HG03025 (cell line): ENCODE measurements around the gene IL20RA.
"Not testable (repeated sequence)": the region's sequence is repeated elsewhere in the genome, so short reads cannot be mapped to it uniquely, and the experiment has no call there.

Experiments
- ATAC-seq: cut with Tn5 transposase; IDR thresholded peaks from one replicate; pipeline ENCODE4 v1.9.1; 2021; ENCODE audit warnings: mild to moderate bottlenecking, moderate library complexity; ENCODE audit not compliant: unreplicated experiment, low FRiP score

The IL20RA gene

GRCh38 chr6:136979206-136979605 lies 65.6 kb downstream of the IL20RA start:
- ATAC-seq = no peak

- no peak for ATAC-seq
Observed at GRCh38 chr6:136977075-136977474, 67.7 kb downstream of the IL20RA start.

- peak; percentile 84 for ATAC-seq
Observed at GRCh38 chr6:136975089-136975715, 69.6 kb downstream of the IL20RA start.

GRCh38 chr6:136973781-136974180 lies 71.0 kb downstream of the IL20RA start:
- not testable (repeated sequence) for ATAC-seq

GRCh38 chr6:136971609-136972008 lies 73.2 kb downstream of the IL20RA start:
- ATAC-seq = no peak

DNA sequence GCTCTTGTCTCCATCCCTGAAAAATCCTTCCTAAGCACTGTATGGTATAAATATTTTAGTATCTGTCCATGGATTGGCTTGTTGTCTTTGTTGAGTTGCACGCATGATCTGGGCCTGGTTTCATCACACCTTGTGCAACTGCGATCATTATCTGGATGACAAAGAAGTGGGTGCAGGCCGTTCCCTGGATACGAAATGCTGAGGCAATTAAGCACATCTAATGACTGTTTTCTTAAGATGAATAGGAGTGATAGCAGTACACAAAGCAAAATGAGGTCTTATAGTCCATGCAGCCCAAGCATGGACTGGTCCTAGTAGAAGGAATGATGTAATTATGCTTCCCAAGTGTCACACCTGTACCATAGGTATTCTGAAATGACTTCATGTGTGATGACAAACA lies 74.8 kb downstream of the IL20RA start:
- no peak for ATAC-seq

DNA sequence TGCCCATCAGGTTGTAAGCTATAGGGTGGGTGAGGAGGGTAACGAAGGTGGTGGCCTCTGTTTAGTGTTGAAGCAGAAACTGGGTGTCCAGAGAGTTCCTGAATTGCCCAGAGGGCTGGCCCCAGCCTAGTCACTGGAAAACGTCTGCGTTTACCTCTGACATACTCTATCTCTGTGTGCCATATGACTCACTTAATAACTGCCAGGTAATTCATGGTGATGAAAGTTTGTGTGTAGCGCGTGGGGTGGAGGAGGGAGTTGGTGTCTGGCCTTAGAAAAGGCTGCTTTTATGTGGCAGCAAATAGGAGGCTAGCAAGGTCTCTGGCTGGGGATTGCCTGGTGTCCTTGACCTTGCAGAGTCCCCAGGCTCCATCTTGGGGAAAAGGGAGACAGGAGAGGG lies 75.3 kb downstream of the IL20RA start:
- no peak for ATAC-seq

- ATAC-seq = no peak
Observed at GRCh38 chr6:136968837-136969236, 75.9 kb downstream of the IL20RA start.

- ATAC-seq = peak; percentile 85
Observed at GRCh38 chr6:136967876-136968752, 76.7 kb downstream of the IL20RA start.

DNA sequence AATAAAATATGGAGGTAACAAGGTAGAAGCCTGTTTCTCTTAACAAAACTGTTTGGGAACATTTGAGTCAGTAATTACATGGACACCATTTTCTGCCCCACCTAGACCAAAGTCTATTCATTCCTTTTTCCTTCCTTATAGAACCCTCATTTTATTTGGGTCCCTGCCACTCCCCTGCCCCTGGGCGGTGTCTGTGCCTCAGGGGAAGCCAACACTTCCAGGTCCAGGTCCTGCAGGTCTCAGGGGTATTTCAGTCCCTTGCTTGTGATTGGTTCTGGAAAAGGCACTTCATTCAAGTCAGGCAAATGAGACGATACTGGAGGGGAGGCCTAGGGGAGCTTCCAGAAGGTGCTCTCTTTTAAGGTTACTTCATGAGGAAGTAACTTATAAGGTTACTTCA lies 80.4 kb downstream of the IL20RA start:
- no peak for ATAC-seq

- no peak for ATAC-seq
Observed at GRCh38 chr6:136963259-136963658, 81.5 kb downstream of the IL20RA start.

DNA sequence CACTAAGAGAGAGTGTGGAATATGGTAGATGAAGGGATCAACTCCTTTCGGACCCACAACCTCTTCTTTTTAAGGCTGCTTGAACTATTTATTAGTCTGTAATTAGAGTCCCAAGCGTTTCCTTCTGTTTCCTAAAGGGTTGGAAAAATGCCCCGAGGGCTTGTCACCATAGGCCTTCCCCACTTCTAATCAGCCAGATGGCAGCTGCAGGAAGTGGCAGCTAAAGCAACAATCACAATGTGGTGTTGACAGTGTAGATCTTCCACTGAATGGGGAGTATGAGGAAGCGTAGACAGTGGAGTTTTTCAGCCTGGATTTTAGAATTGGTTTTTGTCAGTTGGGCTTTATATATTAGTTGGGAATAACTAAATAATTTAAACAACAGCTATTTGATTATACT lies 82.1 kb downstream of the IL20RA start:
- ATAC-seq = no peak

DNA sequence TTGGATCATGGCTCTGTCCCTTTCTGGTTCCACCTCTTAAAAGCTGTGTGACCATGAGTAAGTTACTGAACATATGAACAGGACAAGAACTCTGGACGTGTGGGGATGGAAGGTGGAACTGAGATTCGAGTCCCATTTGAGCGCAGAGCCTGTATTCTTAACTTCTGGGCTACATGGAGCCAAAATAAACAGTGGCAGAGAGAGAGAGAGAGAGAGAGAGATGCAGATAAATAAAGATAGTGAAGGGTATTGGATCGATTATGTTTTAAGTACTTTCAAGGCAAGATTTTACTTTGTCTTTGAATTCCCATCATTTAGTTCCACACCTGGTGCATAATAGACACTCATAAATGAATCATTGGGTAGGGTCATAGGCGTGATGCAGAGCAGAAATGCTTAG lies 82.9 kb downstream of the IL20RA start:
- no peak for ATAC-seq

- no peak for ATAC-seq
Observed at GRCh38 chr6:136960781-136961180, 84.0 kb downstream of the IL20RA start.

- ATAC-seq = not testable (repeated sequence)
Observed at GRCh38 chr6:136959935-136960334, 84.8 kb downstream of the IL20RA start.

GRCh38 chr6:136959471-136959891 lies 85.3 kb downstream of the IL20RA start:
- no peak for ATAC-seq

DNA sequence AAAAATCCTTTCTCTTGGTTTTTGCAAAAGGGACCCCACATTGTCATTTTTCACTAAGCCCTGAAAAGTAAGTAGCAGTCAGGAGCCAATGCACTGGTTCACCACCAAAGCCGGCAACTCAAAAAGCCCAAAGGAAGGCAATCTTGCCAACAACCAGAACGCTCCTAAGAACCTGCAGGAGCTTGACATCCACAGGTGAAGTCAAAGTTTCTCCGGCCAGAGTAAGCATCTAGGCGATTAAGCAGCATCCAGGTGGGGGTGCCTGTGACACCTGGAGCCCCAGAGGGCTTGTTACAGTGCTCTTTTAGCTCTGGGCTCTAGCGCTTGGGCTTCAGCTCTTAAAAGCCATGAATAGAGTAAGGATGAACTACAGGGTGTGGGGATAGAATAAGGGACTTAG lies 86.6 kb downstream of the IL20RA start:
- no peak for ATAC-seq

- no peak for ATAC-seq
Observed at GRCh38 chr6:136956590-136957544, 87.9 kb downstream of the IL20RA start.

- no peak for ATAC-seq
Observed at GRCh38 chr6:136955123-136955522, 89.6 kb downstream of the IL20RA start.

- no peak for ATAC-seq
Observed at GRCh38 chr6:136952714-136953260, 92.0 kb downstream of the IL20RA start.
